GM15510 (cell line): ENCODE data around the gene IFT122.

ENCODE experiments used
- POLR2A ChIP-seq: IDR thresholded peaks from 3 replicates; pipeline ENCODE4 v1.6.1; 2011; ENCODE audit warnings: borderline replicate concordance; ENCODE audit not compliant: insufficient read length; ENCODE audit errors: extremely low read depth

The IFT122 gene

GRCh38 chr3:129449279-129450115 is 9.5 kb downstream of the IFT122 start:
- no peak for TF ChIP-seq POLR2A

GRCh38 chr3:129453732-129454131 is 13.7 kb downstream of the IFT122 start:
- TF ChIP-seq POLR2A = no peak

DNA sequence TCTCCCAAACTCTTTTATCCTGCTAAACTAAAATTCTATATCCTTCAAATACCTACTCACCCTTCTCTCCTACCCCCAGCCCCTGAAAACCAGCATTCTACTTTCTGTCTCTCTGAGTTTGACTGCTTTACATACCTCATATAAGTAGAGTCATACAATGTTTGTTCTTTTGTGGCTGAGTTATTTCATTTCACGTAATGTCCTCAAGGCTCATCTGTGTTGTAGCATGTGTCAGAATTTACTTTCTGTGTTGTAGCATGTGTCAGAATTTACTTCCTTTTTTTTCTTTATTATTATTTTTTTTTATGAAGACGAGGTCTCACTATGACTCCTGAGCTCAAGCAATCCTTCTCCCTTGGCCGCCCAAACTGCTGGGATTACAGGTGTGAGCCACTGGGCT is 20.1 kb downstream of the IFT122 start:
- TF ChIP-seq POLR2A = no peak

GRCh38 chr3:129460572-129460971 is 20.5 kb downstream of the IFT122 start:
- no peak for TF ChIP-seq POLR2A

- no peak for TF ChIP-seq POLR2A
Observed at GRCh38 chr3:129461022-129461421, 21.0 kb downstream of the IFT122 start.

- no peak for TF ChIP-seq POLR2A
Observed at GRCh38 chr3:129461461-129462146, 21.6 kb downstream of the IFT122 start.

- no peak for TF ChIP-seq POLR2A
Observed at GRCh38 chr3:129462361-129462968, 22.4 kb downstream of the IFT122 start.

DNA sequence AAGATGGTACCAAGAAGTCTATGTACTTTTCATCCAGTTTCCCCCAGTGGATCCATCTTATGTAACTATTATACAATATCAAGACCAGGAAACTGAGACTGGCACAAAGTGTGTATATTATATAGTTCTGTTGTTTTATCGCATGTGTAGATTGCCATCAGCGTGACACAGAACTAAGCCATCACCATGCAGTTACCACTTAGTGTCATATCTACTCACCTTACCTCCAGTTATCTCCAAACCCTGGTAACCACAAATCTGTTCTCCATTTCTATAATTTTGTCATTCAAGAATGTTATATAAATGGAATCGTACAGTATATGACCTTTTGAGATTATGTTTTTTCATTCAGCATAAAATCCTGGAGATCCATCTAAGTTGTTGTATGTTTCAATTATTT is 23.1 kb downstream of the IFT122 start:
- no peak for TF ChIP-seq POLR2A

GRCh38 chr3:129463716-129464115 is 23.7 kb downstream of the IFT122 start:
- TF ChIP-seq POLR2A = no peak

GRCh38 chr3:129467932-129468331 is 27.9 kb downstream of the IFT122 start:
- TF ChIP-seq POLR2A = no peak

GRCh38 chr3:129469026-129469425 is 29.0 kb downstream of the IFT122 start:
- no peak for TF ChIP-seq POLR2A

GRCh38 chr3:129470861-129471260 is 30.8 kb downstream of the IFT122 start:
- TF ChIP-seq POLR2A = no peak

DNA sequence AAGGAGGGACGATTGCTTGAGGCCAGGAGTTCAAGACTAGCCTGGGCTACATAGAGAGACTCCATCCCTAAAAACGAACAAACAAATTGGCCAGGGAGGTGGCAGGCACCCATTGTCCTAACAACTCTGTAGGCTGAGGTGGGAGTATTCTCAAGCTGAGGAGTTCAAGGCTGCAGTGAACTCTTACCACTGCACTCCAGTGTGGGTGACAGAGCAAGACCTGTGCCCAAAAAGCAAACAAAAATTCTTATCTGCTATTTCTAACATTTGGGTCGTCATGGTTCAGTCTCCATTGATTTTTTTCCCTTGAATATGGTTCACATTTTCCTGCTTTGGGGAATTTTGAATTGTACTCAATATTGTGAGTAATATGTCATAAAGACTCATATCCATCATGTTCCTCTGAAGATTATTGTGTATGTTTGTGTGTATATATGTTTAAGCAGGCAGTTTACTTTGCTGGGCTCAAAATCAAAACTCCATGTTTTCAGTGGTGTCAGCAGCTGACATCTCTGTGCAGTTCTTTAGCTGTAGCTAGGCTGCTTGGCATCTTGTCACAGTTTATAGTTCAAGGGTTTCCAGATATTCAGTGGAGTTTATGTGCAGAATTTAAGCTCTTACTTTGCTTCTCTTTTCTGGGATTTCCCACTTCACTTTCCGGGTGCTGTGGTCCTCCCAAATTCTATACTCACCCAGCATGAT is 33.2 kb downstream of the IFT122 start:
- TF ChIP-seq POLR2A = no peak

- TF ChIP-seq POLR2A = no peak
Observed at GRCh38 chr3:129473769-129474152, 33.7 kb downstream of the IFT122 start.

- TF ChIP-seq POLR2A = no peak
Observed at GRCh38 chr3:129474984-129475804, 35.2 kb downstream of the IFT122 start.

DNA sequence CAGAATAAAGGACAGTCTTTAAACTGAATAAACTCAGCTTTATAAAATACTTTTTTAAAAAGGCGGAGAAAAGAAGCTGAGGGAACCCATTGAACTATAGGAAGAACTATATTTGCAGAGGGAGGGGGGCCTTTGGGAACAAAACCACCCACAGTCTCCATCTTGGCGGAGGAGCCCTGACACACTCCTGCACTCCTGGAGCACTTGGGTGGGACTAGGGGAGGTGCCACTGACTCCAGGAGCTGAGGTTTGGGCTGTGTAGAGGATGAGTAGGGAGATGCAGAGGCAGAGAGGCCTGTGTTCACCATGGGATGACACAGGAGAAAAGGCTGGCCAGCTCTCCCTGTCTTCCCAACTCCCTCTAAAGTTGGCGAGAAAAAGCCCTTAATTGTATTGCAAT is 35.8 kb downstream of the IFT122 start:
- TF ChIP-seq POLR2A = no peak
